ELF-1 (cell line): ENCODE data around the gene BRWD1.

Source experiments
- DNase-seq: peaks from one replicate; pipeline ENCODE4 v3.0.0-alpha.2; 2016; ENCODE audit warnings: low read depth, low spot score

The BRWD1 gene

DNA sequence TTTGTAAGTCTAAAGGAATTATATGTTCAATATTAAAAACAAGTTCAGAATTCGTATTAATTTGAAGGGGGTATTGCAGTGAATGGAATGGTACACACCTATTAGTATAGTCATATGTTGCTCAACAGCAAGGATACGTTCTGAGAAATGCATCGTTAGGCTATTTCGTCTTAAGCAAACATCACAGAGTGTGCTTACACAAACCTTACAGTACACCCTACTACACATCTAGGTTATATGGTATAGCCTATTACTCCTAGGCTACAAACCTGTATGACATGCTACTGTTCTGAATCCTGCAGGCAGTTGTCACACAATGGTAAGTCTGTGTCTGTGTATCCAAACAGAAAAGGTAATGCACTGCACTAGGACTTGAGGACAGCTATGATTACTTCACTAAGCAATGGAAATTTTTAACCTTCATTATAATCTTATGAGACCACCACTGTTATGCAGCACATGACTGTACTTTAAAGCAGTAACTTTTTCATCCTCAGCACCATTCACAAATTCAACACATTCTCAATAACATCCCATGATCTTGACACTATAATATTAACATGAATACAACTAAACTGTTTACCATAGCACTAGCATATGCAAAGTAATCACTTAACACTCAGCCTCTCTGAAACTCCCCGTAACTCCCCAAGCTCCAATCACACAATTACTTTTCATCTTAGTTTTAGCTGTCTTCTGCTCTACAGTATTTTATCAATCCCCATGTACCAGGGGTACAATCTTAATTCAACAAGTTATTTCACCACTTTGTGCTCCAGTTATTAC, 115.8 kb downstream of the BRWD1 start:
- no peak for DNase-seq

DNA sequence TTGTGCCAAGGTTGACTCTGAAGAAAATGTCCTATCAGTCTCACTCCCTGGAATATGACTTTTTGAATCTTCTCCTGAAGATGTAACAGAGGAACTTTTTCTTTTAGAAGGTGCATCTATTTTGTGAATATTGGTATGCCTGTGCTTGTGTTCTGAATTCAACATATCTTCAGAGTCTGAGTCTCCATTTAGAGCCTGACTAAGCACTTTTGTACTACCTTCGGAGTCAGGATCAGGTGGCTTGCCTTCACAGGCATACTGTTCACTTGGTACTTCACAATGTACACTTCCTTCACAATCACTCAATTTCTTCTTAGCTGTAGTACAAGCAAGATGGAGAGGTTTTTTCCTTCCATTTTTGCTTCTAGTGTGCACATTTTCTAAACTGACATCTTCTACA, 116.6 kb downstream of the BRWD1 start:
- DNase-seq, result no peak

DNA sequence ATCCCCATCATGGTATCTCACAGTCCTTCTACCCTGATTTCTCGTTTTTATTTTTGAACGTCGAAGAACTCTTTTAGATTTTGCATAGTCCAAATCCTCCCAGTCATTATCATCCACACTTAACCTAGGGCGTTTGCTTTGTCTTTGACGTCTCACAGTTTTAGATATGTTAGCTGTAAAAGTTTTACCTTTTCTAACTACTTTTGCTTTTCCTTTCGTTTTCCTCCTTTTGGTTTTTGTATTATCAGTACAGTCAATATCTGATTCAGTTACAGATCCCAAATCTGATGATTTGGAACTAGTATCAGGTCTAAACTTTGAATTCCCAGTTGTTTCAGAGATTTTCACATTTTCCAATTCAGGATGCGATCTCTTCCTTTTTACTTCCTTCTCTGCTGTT, 117.1 kb downstream of the BRWD1 start:
- DNase-seq, result no peak

DNA sequence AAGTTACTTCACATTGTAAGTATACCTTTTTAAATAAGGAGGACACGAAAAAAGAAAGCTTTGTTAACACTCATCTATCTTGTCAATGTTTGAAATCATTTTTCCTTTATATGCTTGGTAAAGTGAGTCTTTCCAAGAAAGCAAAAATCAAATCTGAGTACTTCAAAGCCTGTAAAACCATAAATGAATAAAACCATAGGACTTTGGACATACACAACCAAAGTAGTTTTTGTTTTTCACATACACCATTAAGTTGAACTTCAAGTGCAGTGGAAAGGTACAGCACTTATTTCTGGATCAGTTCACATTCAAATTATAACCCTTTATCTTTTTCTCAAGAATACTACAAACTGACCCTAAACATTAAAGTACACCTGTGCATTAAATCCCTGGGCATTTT, 120.1 kb downstream of the BRWD1 start:
- no peak for DNase-seq

DNA sequence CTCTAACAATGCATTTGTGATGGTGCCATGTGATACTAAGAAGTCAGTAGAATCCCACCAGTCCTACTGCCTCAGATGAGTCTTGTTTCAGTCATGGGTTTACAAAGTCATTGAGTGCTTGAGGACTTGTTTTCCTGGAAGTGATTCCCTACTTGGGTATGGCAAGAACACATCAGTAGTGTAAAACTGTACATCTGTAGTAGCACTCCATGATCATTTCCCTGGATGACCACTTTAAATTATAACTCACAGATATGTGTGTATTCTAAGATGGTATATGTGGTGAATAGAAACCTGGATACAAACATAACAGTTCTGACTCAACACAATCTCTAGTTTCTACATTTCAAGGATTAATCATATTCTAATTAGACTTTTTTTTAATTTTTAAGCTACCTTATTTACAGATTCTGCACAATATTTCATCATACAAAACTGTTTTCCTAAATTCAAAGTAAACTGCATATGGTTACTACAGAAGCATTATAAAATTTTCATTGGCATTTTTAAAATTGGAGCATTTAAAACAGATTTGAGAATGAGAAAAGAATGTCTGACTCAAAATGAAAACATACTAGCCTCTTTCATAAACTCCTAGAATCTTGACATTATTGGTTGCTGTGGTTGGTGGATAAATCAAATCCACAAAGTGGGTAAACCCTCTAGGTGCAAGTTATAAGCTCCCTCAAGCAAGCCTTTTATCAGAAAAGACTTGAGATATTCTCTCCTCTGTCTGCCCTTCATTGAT, 123.4 kb downstream of the BRWD1 start:
- no peak for DNase-seq

DNA sequence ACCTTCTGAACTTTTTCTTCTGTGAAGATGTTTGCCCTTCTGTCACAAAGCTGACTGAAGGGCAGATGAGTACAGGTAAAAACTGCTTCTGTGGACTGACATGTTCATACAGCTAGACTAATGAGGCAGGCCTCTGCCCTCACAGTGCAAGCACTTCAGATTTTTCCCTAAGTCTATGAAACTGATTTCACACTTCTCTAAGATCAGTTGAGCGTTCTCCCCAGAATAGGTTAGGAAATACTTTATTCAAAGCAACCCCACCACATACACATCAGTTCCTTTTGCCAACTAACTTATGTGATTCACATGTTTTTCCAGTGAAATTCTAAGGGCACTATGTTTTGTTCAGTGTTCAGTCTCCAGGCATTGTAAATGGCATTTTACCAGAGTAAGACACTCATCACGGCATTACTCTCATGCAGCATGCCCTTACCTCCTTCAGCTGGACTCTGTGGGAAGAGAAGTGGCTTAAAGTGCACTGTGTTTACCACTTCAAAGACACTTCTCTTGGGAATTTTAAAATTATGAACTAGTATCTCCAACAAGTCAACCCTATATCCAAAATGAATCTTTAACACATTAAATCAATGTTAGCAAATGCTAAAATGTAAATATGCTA, 124.8 kb downstream of the BRWD1 start:
- no peak for DNase-seq

DNA sequence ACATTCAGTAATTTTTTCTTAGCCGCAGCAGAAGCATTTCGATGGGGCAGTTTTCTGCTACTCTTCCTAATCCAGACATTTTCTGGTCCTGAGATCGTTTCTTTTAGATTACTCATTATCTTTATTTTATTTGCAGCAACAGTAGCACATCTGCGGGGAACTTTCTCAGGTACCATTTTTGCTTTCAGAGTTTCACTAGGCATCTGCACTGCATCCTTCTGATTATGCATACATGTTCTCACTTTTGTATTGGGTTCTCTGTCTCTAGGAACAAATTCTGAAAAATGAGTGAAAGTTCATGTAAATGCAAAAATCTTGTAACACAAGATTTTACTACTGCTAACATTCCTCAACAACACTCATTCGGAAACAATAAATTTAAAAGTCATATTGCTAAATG, 126.3 kb downstream of the BRWD1 start:
- no peak for DNase-seq

DNA sequence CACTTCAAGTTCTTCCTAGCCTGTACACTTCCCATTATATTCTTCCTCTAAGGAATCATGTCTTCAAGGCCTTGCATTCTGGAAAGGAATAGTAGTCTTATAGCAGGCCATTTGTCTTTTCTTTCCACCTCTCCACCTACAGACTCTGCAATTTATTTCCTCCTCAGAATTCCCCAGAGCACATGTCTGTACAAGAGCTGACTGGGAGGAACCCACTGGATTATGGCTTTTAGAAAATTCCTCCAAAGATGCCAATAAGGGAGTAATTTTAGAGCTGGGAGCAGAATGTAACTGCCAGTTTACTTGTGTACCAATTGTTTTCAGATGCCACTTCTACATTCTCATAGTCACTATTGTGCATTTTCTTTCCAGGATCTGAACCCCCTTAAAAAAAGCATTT, 126.8 kb downstream of the BRWD1 start:
- DNase-seq, result no peak

DNA sequence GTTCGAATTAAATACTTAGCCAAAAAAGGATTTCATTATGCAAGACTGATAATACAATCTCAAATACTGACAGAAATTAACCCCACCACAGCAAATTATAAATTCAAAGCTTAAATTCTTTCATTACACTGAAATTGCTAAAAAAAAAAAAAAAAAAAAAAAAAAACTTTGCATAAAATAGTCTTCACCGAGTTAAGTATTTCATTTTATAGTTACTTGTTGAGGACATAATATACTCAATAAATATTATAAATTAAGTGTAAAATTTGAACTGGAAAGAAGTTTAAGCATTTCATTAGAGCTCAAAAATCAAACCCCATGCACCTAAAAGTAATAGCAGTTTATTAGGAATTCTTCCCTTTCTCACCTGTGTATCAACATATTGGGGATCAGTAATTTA, 128.3 kb downstream of the BRWD1 start:
- no peak for DNase-seq

DNA sequence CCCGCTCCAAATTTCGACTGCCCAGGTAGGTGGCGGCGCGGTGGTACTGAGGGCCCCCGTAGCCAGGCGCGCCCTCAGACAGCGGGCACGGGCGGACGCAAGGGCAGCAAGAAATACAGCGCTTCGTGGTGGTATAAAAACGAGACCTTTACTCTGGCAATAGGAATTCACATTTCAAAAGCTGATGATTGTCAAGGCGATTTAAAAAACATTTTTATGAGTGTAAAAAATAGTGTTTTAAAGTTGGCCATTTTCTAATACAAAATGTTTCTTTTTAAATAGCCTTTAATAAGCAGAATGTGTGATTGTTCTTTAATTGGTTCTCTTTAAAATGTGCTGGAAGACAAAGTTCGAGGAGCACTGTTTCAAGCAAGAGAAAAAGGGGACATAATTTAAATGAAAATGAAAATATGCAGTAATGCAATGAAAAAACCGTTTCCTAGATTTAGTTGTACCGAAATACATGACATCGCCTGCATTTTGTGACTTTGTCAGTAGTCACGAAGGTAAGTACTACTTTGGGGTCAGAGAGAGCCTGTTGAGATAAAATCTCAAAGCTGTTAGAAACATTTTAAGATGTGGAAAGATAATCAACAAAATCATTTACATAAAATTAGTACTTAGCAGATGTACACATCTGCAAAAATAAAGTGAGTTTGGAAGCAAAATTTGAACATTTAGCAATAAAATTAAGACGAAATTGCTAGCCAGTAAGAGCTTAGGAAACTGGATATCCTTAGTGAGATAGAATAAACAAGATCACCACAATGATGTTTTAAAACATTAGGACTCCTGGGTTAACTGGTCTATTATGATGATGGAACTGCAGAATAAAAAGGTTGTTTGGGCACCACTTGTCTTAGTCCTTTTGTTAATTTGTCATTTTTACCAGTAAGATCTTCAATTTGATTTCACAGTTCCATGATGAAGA, 129.1 kb downstream of the BRWD1 start:
- DNase-seq, result no peak

DNA sequence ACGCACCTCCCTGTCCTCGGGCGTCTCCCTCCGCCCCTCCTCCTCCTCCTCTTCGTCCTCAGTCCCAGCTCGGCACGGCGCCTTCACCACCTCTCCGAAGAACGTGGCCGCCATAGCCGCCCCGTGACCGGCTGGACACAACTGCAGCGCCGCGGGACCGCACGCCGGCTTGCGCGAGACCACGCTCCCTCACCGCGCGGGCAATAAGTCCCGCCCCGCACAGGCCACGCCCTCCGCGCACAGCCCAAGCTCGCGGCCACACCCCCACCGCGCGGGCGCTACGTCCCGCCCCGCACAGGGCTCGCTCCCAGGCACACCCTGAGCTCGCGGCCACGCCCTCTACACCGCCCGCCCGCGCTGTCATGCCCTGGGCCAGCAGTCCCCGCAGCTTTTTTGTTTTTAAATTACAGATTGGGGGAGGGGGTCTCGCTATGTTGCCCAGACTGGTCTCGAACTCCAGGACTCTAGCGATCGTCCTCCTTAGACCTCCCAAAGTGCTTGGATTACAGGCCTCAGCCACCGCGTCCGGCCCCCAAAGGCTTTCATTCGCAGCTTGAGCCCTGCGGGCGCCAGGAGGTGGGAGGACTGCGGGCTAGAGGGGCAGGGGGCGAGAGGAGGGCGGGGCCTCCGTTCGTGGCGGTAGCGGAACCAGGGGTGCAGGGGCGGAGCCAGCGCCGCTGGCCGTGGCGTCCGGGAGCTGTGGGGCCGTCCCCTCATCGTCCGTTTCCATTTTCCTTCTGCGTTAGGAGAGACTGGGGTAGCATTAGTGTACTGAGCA, 130.0 kb downstream of the BRWD1 start, which contains the start of gene PSMG1:
TSS of gene PSMG1 (minus strand) at position 180 of the 778 bp plus-strand sequence. CDS start at position 114, 66 bp downstream.
- peak; percentile 97 for DNase-seq

DNA sequence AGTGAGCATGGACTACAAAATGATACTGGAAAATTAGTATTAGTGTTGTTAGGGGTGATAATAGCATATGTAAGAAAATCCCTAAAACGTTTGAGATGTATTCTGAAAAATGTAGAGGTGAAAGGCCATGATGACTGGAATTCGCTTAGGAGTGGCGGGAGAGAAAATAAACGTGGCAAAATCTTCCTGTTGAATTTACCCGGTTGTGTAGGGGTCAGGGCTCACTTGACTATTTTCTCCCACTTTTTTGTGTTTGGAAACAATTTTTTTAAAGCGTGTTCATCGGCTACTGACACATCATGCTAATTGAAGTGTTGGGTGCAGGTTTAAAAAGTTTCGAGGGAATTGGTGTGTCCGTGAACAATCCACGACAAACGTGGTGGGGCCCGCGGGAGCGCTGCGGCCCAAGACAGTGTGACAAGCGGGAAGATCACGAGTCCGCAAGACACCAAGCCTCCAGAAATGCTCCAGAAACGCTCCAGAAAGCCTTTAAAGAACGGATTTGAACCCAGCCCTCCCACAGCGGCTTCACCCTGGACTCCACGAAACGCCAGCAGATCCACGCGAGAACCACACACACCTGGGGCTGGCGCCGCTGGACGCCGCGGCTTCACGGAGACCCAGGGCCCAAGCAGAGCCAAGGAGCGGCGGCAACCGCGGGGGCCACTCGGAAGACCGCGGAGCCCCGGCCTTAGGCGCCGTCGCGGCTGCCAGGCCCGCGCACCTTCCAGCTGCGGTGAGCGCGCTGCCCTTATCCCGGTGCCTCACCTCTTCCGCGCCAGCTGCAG, 130.8 kb downstream of the BRWD1 start:
- no peak for DNase-seq

DNA sequence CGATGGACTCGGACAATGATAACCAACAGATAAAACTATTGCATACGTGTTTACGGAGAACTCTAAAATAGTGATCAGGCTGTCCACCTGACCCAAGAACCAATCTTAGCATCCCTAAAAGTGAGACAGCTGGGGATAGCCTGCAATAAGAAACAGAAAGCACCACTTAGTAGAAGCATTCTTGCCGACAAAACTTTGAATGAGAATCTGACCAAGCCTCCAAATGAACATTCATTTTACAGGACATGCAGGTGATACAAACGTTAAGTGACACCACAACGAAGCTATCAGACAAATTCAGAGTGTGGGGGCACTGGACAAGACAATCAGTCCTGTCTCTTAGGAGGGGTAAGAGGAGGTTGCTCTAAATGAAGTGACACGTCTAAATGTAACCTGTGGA, 131.4 kb downstream of the BRWD1 start:
- no peak for DNase-seq

DNA sequence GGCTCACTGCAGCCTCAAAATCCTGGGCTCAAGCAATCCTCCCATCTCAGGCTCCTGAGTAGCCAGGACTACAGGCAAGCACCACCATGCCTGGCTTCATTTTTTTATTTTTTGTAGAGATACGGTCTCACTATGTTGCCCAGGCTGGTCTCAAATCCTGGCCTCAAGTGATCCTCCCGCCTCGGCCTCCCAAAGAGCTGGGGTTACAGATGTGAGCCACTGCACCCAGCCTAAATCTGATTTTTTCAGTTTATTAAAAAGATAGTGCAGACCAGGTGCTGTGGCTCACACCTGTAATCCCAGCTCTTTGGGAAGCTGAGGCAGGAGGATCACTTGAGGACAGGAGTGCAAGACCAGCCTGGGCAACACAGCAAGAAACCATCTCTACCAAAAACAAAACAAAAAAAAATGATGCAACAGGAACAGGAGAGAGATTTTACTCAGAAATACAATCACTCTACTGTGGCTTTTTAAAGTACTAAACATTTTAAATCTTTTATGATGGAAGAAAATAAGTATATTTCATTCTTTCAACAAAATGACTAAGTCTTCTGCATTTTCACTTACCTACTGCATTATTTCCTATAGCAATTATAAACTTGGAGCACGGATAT, 132.1 kb downstream of the BRWD1 start:
- DNase-seq, result no peak

DNA sequence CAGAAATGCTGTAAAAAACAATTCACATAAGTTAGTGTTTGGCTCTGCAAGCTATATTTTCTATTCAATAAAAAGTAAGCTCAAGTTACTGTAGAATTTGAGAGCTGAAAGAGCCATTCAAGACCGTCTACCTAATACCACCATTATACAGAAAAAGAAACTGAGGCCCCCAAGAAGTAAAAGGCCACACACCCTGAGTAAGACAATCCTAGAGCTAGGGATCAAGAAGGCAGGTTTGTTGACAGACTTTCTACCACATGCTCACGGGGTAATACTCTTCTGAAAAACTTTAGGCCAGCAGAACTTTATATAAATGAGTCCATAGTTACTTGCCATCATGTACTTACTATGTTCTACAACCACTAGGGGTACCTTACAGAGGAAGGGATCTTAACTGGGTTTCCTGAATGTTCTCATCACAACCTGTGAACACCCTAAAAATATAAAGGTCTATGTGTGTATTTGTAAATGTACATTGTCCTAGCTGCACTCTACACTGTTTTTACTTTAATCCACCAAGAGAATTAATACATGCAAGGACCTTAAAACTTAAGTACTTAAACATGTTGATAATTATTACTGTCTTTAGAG, 132.9 kb downstream of the BRWD1 start:
- DNase-seq, result no peak

DNA sequence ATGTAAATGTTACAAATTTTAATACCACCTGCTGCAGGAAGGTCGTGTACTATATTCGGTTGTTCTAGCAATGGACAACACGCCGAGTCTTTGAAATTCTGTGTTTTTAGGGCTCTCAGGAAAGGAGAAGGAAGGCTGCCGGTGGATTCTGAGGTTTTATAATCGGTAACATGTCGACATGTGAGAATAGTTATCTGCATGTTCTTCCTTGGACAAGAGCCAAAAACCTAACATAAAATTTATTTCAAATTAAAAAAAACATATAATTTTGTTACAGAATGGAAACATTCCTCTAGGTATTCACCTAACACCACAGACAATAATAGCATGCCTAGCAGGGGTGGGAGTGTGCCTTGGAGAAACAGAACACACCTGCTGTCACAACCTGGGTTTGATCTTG, 135.0 kb downstream of the BRWD1 start:
- DNase-seq, result no peak

DNA sequence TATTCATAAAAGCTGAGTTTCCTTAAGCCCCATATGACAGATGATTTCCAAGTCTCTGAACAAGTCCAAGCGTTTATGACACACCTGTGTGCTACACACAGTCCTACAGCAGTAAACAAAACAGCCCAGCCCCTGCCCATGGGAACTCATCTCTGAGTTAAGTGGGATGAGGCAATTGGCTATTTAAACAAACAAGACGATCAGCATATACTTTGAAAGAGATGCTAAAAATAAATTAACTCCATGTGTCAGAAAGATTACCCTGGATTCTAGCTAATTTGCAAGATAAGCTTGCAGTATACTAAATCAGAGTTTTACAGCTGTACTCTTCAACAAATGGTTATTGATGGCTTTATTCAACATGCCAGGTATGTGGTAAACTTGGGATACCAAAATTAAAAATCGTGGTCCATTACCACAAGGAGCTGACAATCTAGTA, 137.1 kb downstream of the BRWD1 start:
- DNase-seq, result no peak

DNA sequence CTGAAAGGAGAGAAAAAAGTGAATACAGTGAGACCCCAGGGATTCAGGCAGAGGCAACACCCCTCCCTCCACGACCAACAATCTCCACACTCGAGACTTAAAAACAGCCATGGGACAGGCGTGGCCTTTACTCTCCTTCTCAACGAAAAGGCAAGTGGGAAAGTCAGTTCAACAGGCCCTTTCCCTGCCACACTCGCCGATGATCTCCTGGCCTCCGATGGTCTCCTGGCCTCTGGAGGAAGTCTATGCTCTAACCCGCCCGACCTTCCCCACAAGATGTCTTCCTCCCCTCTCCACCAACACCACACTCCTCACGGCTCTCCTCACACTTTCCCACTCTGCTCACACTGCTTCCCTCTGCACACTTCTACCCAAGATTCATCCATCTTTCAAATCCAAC, 137.8 kb downstream of the BRWD1 start:
- DNase-seq, result no peak

DNA sequence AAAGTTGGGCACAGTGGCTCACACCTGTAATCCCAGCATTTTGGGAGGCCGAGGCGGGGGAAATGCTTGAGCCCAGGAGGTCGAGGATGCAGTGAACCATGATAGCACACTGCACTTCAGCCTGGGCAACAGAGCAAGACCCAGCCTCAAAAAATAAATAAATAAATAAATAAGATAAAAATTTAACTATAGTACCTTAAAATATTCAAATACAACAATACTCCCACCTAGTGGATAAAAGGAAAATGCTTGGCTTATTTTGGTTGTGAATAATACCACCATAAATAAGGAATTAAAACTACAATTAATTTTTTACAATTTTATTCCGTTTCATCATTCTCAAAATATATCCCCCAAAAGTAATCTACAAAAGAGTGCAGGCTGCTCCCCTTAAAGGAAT, 138.3 kb downstream of the BRWD1 start:
- DNase-seq, result no peak
